ENCODE measurements around the gene TMEM117.

TMEM117 gene

GRCh38 chr12:44260581-44260980, 424.7 kb downstream of the TMEM117 start:
- Histone ChIP-seq H3K27me3 (no peaks in the 10 kb centered on the region), H3K27ac (no peak overlapping the region), H3K4me3 (no peak overlapping the region), H3K9me3 (no peaks in the 10 kb centered on the region), H3K36me3 (no peaks in the 10 kb centered on the region), H3K4me1 (no peaks in the 10 kb centered on the region)
- intact Hi-C loops (cut with DNase I; ENCODE audit: low total_unique reads) = no loop called here
- TF ChIP-seq CTCF (IDR thresholded peaks at IDR 0.05) = no peak
- no peak for DNase-seq

DNA sequence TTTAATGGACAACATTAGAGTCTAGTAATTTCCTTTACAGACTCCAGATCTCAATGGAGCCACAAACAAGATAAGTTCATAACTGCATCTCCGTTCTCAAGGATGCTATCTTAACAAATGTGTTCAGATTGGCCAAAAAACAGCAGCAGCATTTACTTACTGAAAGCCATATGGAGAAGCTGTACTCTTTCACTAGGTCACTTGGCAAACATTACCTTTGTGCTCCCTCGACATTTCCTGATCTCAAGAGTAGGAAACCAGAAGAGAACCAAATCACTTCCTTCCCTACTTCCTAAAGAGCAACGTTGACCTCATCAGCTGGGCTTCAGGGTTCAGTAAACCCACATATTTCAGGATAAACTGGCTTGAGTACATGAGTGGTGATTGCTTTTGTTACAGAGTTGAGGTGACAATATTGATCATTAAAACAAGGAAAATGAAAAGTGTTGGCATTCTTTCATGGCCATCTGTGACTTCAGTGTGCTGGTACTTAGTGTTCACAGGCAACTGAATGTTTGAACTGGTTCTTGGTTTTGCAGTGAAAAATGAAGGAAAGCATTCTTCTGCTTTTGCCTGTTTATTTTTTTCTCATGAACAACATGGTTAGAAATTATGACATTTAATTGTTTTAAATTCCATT, 449.6 kb downstream of the TMEM117 start:
- no peaks in the 10 kb centered on the region for H3K27me3 ChIP-seq
- intact Hi-C loops (cut with DNase I; ENCODE audit: low total_unique reads) = no loop called here
- H3K27ac ChIP-seq = no peak overlapping the region
- H3K4me3 ChIP-seq = no peak overlapping the region
- H3K9me3 ChIP-seq = no peaks in the 10 kb centered on the region
- no peak for TF ChIP-seq CTCF (IDR thresholded peaks at IDR 0.05)
- DNase-seq = no peak
- no peaks in the 10 kb centered on the region for H3K36me3 ChIP-seq
- H3K4me1 ChIP-seq = no peaks in the 10 kb centered on the region

GRCh38 chr12:44286336-44286735, 450.5 kb downstream of the TMEM117 start:
- intact Hi-C loops (cut with DNase I; ENCODE audit: low total_unique reads) = no loop called here
- no peaks in the 10 kb centered on the region for H3K36me3 ChIP-seq
- no peak for TF ChIP-seq CTCF (IDR thresholded peaks at IDR 0.05)
- no peak overlapping the region for H3K4me3 ChIP-seq
- H3K9me3 ChIP-seq = no peaks in the 10 kb centered on the region
- H3K27ac ChIP-seq = no peak overlapping the region
- no peaks in the 10 kb centered on the region for H3K4me1 ChIP-seq
- no peak for DNase-seq
- no peaks in the 10 kb centered on the region for H3K27me3 ChIP-seq

DNA sequence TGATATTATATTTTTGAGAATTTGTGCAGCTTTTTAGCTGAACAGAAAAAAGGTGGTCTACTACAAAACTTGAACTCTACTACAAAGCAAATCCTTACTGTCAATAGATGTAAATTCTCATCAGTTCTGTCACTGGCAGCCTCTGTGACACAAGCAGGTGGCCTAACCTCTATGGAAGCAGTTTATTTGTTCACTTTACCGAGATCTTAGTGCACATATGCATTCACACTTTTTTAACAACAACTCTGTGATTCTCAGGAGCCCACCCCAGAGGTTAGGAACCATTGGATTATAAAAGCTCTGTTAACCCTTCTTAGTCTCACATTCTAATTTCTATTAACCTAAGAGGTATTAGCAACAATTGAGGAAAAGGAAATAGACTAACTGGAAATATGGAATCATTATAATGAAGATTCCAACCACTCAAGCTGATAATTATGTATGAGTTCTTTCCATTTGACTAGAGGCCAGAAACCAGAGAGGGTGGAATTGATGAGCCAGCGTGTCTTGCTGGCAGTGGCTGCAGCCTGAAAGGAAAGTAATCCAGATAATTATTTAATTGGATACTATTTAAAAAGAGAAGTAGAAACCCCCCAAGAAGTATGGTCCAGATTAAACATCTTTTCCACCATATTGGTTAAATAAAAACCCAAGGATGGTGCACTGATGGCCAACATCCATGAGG, 451.1 kb downstream of the TMEM117 start:
- Histone ChIP-seq H3K4me3 (no peak overlapping the region), H3K27ac (no peak overlapping the region), H3K9me3 (no peaks in the 10 kb centered on the region), H3K27me3 (no peaks in the 10 kb centered on the region), H3K4me1 (no peaks in the 10 kb centered on the region), H3K36me3 (no peaks in the 10 kb centered on the region)
- intact Hi-C loops (cut with DNase I; ENCODE audit: low total_unique reads) = no loop called here
- TF ChIP-seq CTCF (IDR thresholded peaks at IDR 0.05) = no peak
- no peak for DNase-seq

DNA sequence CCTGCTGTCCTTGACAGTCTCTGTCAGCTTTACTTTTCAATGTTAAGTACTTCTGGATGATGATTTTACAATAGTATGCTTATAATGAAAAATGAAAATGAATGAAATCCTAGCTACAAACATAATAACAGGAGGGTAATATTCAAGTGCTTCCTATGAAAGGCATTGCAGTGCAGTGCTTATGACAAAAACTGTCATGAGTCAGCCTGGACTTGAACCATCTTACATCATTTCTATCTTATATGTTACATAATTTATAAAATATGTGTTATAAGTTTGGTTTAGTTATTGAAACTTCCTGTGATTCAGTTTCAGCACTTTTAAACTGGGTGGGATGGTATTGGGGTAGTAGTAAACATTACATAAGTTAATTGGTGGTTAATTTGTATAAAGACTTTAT, 451.7 kb downstream of the TMEM117 start:
- Histone ChIP-seq H3K4me3 (no peak overlapping the region), H3K9me3 (no peaks in the 10 kb centered on the region), H3K27me3 (no peaks in the 10 kb centered on the region), H3K27ac (no peak overlapping the region), H3K36me3 (no peaks in the 10 kb centered on the region), H3K4me1 (no peaks in the 10 kb centered on the region)
- no peak for TF ChIP-seq CTCF (IDR thresholded peaks at IDR 0.05)
- intact Hi-C loops (cut with DNase I; ENCODE audit: low total_unique reads) = no loop called here
- DNase-seq = no peak
